Central memory CD8-positive, alpha-beta T cell (primary cell): ENCODE data around the gene VWA8.
"Not testable (repeated sequence)": the region's sequence is repeated elsewhere in the genome, so short reads cannot be mapped to it uniquely, and the experiment has no call there.

Experiments used
- ATAC-seq: fragments of 150-1000 bp; cut with Tn5 transposase; replicated peaks from 2 replicates; pipeline ENCODE4 v1.10.0; 2022; ENCODE audit warnings: mild to moderate bottlenecking, moderate FRiP score, moderate number of reproducible peaks; ENCODE audit not compliant: poor library complexity, severe bottlenecking; ENCODE audit errors: extremely low read depth
- DNase-seq, 2 donors: peaks; one replicate each; pipeline ENCODE4 v3.0.0; 2021; ENCODE audit warnings: low spot score in 2 of 2
- H3K27ac Mint-ChIP-seq: one replicate; pipeline ENCODE4 v1.8.0; 2022; ENCODE audit warnings: low read depth, mild to moderate bottlenecking, moderate library complexity, mixed read lengths
- H3K27me3 Mint-ChIP-seq: one replicate; pipeline ENCODE4 v1.8.0; 2022; ENCODE audit warnings: mixed read lengths
- H3K36me3 Mint-ChIP-seq: one replicate; pipeline ENCODE4 v1.8.0; 2022; ENCODE audit warnings: mild to moderate bottlenecking, moderate library complexity, mixed read lengths; ENCODE audit not compliant: insufficient read depth
- H3K4me1 Mint-ChIP-seq: one replicate; pipeline ENCODE4 v1.8.0; 2022; ENCODE audit warnings: mixed read lengths
- H3K4me3 Mint-ChIP-seq: one replicate; pipeline ENCODE4 v1.8.0; 2022; ENCODE audit warnings: mild to moderate bottlenecking, moderate library complexity, mixed read lengths
- H3K9me3 Mint-ChIP-seq: one replicate; pipeline ENCODE4 v1.8.0; 2022; ENCODE audit warnings: mixed read lengths

The VWA8 gene

DNA sequence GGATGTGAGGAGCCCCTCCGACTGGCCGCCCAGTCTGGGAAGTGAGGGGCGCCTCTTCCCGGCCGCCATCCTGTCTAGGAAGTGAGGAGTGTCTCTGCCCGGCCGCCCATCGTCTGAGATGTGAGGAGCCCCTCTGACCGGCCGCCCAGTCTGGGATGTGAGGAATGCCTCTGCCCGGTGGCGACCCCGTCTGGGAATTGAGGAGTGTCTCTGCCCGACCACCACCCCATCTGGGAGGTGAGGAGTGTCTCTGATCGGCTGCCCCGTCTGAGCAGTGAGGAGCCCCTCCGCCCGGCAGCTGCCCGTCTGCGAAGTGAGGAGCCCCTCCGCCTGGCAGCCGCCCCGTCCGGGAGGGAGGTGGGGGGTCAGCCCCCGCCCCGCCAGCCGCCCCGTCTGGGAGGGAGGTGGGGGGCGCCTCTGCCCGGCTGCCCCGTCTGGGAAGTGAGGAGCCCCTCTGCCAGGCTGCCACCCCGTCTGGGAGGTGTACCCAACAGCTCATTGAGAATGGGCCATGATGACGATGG, 389.0 kb downstream of the VWA8 start:
- peaks cover 13% of the 10 kb centered on the region for H3K36me3 Mint-ChIP-seq
- H3K27ac Mint-ChIP-seq, H3K4me3 Mint-ChIP-seq, DNase-seq, ATAC-seq, H3K9me3 Mint-ChIP-seq, H3K4me1 Mint-ChIP-seq, H3K27me3 Mint-ChIP-seq: not testable (repeated sequence)

DNA sequence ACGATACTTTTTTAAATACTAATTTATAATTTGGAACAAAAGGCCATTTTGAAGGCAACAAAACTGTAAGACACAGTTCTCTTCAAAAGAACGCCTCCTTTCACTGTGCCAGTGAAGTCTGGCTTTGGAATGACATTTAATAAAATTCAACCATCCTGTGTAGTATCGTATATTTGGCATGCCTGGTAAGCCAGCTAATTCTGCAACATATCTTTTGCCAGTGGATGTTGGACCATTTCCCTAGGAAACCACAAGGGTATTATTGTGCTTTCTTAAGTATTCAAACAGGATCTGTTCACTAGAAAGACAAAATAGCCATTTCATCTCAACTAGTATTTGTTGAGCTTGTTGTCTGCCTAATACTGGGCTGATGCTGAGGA, 391.9 kb downstream of the VWA8 start:
- H3K36me3 Mint-ChIP-seq: peaks cover 10% of the 10 kb centered on the region
- no peaks in the 10 kb centered on the region for H3K4me1 Mint-ChIP-seq
- ATAC-seq: no peak
- H3K27ac Mint-ChIP-seq: peak overlapping the region; percentile 35
- no peak for DNase-seq
- H3K4me3 Mint-ChIP-seq: no peak overlapping the region
- no peaks in the 10 kb centered on the region for H3K27me3 Mint-ChIP-seq
- no peaks in the 10 kb centered on the region for H3K9me3 Mint-ChIP-seq

DNA sequence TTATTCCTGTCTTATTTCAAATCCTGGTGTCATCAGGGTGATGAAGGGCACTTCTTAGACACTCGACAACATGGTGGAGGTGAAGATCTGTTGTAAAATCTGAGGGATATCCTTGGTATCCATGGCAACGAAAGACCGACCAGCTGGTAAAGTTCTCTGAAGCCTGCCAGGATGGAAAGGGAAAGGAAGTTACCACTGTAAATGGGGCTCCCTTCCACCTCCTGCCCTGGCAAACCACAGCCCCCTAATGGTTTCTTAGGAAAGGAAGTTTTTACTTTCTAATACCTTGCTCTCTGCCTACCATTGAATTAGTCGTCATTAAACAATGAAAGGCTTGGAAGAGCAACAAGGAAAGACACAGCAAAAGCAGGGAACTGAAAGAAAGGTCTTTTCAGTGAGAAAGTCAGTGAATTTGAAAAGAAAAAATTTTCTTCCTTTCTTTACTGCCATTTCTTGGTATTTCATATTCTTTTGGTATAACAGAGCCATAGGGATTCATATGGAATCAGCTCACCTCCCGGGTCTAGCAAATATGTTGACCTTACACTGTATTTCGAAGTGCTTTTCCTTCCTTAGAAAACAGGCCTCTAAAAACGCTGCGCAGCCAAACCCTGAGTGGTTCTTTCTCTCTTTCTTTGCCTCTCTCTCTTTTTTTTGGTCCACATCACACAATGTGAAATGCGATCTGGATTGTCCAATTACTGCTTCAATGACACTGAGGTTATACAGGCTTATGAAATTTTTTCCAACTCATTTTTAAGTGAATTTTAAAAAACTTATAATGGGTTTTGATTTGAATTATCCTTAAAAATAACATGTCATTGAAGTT, 392.6 kb downstream of the VWA8 start:
- H3K4me1 Mint-ChIP-seq: no peaks in the 10 kb centered on the region
- peaks cover 10% of the 10 kb centered on the region for H3K36me3 Mint-ChIP-seq
- no peak overlapping the region for H3K4me3 Mint-ChIP-seq
- ATAC-seq (no peak), DNase-seq (no peak)
- no peaks in the 10 kb centered on the region for H3K9me3 Mint-ChIP-seq
- H3K27me3 Mint-ChIP-seq: no peaks in the 10 kb centered on the region
- peak overlapping the region; percentile 64 for H3K27ac Mint-ChIP-seq

DNA sequence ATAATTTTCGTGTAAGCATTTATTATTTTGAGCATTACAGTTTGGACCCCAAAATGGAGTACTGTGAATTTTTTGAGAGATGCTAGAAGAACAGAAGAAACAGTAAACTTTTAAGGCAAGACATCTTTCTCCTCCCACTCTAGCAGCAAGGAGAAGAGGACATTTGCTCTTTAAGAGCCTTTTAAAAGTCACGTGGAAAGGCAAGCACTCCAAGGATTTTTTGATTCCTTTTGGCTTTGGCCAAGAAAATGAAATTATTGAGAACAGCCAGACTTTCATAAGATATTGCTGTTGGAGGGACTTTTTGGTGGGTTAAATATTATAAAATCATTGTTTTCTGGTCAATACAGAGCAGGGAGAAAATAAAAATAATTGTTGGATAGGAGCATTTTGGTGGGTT, 393.5 kb downstream of the VWA8 start:
- Mint-ChIP-seq H3K9me3 (no peaks in the 10 kb centered on the region), H3K27me3 (no peaks in the 10 kb centered on the region), H3K4me3 (no peak overlapping the region), H3K4me1 (no peaks in the 10 kb centered on the region), H3K27ac (peak overlapping the region; percentile 64), H3K36me3 (peaks cover 10% of the 10 kb centered on the region)
- DNase-seq (no peak), ATAC-seq (no peak)

DNA sequence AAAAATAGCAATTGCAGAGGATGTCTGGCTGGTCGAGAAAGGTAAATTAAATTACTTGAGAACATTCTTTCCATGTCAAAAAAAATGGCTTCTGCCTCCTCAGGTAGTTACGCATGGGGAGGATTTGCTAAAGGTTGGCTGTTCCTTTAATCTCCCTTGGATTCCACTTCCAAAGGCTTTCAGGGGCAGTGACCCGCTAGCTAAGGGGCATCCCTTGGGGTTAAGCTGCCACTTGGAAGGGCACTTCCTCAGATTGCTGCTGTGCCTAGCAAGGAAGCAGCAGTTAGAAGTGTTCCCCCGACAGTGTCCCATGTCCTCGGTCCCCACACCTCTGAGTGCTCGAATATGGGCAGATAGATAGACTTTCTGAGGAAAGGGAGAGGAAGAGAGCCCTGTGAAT, 395.1 kb downstream of the VWA8 start:
- Mint-ChIP-seq H3K36me3 (peaks cover 7% of the 10 kb centered on the region), H3K27me3 (no peaks in the 10 kb centered on the region), H3K4me1 (no peaks in the 10 kb centered on the region), H3K9me3 (no peaks in the 10 kb centered on the region), H3K27ac (peak overlapping the region; percentile 5), H3K4me3 (no peak overlapping the region)
- ATAC-seq: no peak
- no peak for DNase-seq

DNA sequence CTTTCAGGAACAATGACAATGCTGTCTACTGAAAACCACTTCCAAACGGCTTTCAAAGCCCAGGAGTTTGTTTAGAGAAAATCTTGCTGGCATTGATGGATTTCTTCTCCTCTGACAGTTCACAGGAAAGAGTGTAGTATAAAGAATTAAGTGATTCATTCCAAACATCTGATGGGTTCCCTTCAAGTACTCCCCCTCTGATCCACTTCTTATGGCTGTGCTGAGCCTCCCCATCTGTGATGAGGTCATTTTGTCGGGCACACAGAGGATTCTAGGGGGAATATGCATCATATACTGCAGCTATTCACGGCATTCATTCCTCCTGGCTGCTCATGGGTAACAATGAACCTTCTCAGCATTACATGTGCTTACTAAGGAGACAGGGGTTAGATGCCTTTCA, 395.7 kb downstream of the VWA8 start:
- ATAC-seq (no peak), DNase-seq (no peak)
- no peak overlapping the region for H3K4me3 Mint-ChIP-seq
- no peaks in the 10 kb centered on the region for H3K9me3 Mint-ChIP-seq
- no peaks in the 10 kb centered on the region for H3K4me1 Mint-ChIP-seq
- H3K36me3 Mint-ChIP-seq: peaks cover 7% of the 10 kb centered on the region
- H3K27me3 Mint-ChIP-seq: no peaks in the 10 kb centered on the region
- no peak overlapping the region for H3K27ac Mint-ChIP-seq

DNA sequence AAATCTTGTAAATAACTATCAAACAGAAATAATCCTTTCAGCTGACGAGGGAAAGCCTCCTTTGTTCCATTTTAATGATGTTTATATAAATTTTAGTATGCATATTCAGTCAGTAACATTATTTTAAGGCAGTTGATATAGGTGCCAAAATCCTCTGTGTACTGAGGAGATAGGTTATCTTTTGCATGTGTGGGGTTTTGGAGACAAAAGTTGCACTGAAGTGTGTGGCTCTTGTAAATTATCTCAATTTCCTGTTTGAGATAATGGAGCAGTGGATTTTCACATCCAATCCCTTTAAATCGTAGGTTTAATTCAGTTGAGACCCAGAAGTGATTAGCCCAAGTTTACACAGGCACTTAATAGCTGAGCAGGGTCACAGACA, 396.9 kb downstream of the VWA8 start:
- ATAC-seq (no peak), DNase-seq (no peak)
- H3K27me3 Mint-ChIP-seq: no peaks in the 10 kb centered on the region
- no peaks in the 10 kb centered on the region for H3K9me3 Mint-ChIP-seq
- H3K36me3 Mint-ChIP-seq: peaks cover 3% of the 10 kb centered on the region
- H3K4me3 Mint-ChIP-seq: no peak overlapping the region
- H3K27ac Mint-ChIP-seq: no peak overlapping the region
- H3K4me1 Mint-ChIP-seq: no peaks in the 10 kb centered on the region

DNA sequence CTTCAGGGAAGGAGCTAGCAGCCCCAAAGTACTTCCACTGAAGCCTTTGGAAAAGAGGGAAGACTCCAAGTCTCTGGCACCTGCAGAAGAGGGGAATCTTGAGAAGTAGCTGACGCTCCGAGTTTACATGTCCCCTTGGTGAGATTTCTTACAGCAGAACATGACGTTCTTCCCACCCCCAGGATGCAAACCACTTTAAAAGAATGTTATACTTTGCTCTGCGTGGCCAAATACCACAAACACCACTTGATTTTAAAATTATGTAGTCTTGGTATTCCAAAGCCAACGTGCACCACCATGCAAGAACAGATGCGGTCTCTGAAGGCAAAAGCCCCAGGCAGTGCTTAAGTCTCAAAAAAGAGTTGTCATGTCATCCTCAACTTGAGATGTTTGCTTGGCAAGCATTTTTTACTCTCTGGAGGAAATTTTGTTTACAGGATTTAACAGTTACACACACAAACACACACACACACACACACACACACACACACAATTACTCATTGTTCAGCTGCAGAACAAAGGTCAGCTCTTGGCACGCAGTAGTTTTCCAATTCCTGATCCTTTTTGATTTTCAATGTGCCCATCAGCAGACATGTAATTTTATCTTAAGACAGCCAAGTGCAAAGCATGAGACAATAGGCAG, 397.4 kb downstream of the VWA8 start:
- H3K9me3 Mint-ChIP-seq: no peaks in the 10 kb centered on the region
- H3K36me3 Mint-ChIP-seq: peaks cover 3% of the 10 kb centered on the region
- no peaks in the 10 kb centered on the region for H3K4me1 Mint-ChIP-seq
- H3K27me3 Mint-ChIP-seq: no peaks in the 10 kb centered on the region
- no peak overlapping the region for H3K27ac Mint-ChIP-seq
- ATAC-seq (no peak), DNase-seq (no peak)
- no peak overlapping the region for H3K4me3 Mint-ChIP-seq

DNA sequence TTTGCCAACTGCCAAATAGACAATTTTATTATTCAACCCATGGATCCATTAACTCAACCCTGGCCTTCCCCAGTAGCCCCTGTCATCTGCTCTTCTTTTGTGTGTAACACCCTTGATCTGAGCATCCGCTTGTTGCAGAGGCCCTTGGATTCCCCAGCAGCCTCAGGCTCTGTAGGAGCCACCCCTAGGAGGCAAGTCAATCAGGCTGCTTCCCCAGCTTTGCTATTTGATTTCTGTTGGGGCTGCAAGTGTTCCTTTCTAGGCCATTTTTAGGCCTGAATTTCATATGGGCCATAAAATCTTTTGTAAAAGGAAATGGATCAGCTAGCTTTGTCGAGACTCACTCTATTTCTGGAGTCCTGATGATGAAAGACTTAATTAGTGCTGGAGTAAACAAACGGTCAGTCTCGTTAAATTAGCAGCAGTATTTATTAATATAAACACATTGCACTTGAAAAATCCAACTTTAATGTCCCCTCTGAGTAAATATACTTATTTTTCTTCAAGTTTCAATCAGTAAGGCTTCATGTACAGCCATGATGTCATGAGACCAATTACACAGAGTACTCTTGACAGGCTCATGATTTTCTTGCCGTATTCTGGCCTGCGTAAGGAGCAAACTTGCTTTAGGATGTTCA, 398.2 kb downstream of the VWA8 start:
- Mint-ChIP-seq H3K27ac (no peak overlapping the region), H3K27me3 (no peaks in the 10 kb centered on the region)

DNA sequence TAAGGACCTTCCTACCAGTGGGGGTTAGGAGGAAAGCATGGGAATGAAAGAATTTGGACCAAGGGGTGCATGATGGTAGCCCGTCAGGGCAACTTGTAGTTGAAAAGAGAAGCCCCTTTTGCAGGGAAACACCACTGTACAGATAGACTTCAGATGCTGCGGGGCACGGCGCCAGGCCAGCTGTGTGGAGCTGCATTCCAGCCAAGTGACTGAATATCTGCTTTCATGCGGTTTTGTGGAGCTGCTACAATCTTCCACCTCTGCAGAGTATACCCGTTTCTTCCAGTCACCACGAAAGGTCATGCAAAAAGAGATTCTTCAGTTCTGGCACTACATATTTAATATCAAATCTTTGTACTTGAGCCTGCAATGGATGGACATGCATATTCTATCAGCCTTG, 398.8 kb downstream of the VWA8 start:
- Mint-ChIP-seq H3K4me3 (no peak overlapping the region), H3K9me3 (no peaks in the 10 kb centered on the region), H3K27ac (no peak overlapping the region), H3K36me3 (no peaks in the 10 kb centered on the region), H3K4me1 (no peaks in the 10 kb centered on the region), H3K27me3 (no peaks in the 10 kb centered on the region)
- ATAC-seq (no peak), DNase-seq (no peak)

More for the DNA sequence above, 398.2 kb downstream of the VWA8 start:
- Mint-ChIP-seq H3K4me1 (no peaks in the 10 kb centered on the region), H3K9me3 (no peaks in the 10 kb centered on the region), H3K36me3 (no peaks in the 10 kb centered on the region), H3K4me3 (no peak overlapping the region)
- ATAC-seq: no peak
- no peak for DNase-seq

DNA sequence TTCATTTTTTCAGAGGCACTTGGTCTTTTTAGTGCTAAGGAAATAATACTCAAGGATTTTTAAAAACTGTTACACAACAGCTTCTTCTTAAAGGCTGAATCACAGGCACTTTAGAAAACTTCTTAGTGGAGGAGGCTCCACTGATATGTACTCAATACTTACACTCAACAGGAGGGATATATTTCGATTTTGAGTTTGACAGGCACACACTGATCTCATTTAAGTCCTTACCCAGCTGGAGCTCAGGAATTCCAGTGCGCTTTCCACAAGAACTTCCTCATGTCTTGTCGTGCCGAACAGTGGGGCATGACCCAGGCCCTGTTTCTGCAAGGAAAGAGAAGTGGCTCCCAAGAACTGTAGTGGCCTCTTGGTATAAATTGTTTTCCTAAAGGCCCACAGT, 399.7 kb downstream of the VWA8 start:
- ATAC-seq (no peak), DNase-seq (no peak)
- H3K36me3 Mint-ChIP-seq: no peaks in the 10 kb centered on the region
- no peaks in the 10 kb centered on the region for H3K4me1 Mint-ChIP-seq
- H3K4me3 Mint-ChIP-seq: no peak overlapping the region
- no peaks in the 10 kb centered on the region for H3K9me3 Mint-ChIP-seq
- no peak overlapping the region for H3K27ac Mint-ChIP-seq
- H3K27me3 Mint-ChIP-seq: no peaks in the 10 kb centered on the region

DNA sequence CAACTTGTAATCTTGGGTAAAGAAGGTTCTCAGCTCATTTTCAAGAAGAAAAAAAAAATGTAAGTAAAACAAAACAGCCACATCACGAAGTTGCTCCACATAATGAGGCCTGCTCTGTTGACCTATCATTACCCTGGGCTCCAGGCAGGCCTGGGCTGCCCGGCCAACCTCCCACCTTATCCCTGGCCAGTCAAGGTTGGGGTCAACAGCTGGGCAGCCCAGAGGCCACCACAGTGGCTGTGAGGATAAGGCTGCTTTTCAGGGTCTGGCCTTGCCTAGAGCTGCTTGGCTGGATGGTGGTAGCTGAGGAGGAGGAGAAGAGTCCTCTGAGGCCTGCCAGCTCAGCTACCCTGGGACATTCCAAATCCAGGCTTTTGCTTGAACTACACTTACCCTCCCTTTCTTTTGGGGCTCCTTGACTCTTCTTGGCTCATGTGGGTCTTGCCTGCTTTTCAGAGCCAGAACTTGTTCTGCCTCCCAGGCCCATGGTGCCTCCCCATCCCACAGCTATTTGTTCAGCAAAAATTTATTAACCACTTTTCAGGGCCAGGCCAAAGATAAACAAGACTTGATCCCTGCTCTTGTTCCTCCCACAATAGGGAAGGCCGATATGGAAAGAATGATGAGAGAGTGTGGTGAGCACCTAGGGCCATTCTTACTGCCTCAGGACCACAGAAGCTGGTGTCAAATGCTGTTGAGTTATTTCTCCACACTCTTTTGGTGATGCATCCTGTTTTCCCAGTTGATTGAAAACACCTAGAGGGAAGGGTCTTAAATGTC, 401.9 kb downstream of the VWA8 start:
- Mint-ChIP-seq H3K27ac (no peak overlapping the region), H3K4me3 (no peak overlapping the region), H3K36me3 (no peaks in the 10 kb centered on the region), H3K27me3 (no peaks in the 10 kb centered on the region), H3K4me1 (peaks cover 6% of the 10 kb centered on the region), H3K9me3 (no peaks in the 10 kb centered on the region)
- ATAC-seq (no peak), DNase-seq (no peak)
